HT1080 (cell line): ENCODE data around the gene C12orf57. TPM values are rescaled to one million over a fixed set of nuclear protein-coding genes. Genes with fewer than 3 reads are reported as not detected.

Source experiments
- DNase-seq: peaks from one replicate; pipeline ENCODE4 v3.0.0-alpha.2; 2015; ENCODE audit warnings: low read depth
- small RNA-seq: library from RNA; depleted of rRNA; stranded (forward); fragments of <200 nt; gene quantifications from one replicate; pipeline ENCODE3, GENCODE V24; 2014
- total RNA-seq: library from RNA; depleted of rRNA; stranded (reverse); fragments of >200 nt; shearing (Covaris generic); gene quantifications from 2 replicates; pipeline ENCODE4 v1.2.3, GENCODE V29; 2014; rRNA removed

The C12orf57 gene
- total RNA-seq, 1 experiment from 2014 or later = 127 TPM

GRCh38 chr12:6987956-6988553, 44.2 kb downstream of the C12orf57 start:
- DNase-seq = no peak

Small RNAs within 50 kb of the gene (small RNA-seq; reads per million reads assigned to genes)
- gene MIR141 = 0.07 reads per million
- not detected for gene MIR200C
- not detected for gene RNU7-1
- 2.4 reads per million, percentile 84 among the genes with 10 or more reads in this experiment for gene SCARNA12

Other genes starting within 250 kb of the C12orf57 start
- gene PIANP, start 243.2 kb upstream of the C12orf57 start, total RNA-seq = 0.45 TPM in 1 of 2 replicates, not detected in the other
- 97.5 and 97.6 TPM in 2 replicates for gene COPS7A, start 220.0 kb upstream of the C12orf57 start, total RNA-seq
- gene MLF2, start 190.9 kb upstream of the C12orf57 start, total RNA-seq = 283 and 297 TPM in 2 replicates
- 105 and 148 TPM in 2 replicates for gene PTMS, start 177.7 kb upstream of the C12orf57 start, total RNA-seq
- gene LAG3, start 171.5 kb upstream of the C12orf57 start, total RNA-seq = 0.20 and 2.0 TPM in 2 replicates
- gene CD4, start 154.5 kb upstream of the C12orf57 start, total RNA-seq = 0.10 TPM in 1 of 2 replicates, not detected in the other
- gene GPR162, start 122.2 kb upstream of the C12orf57 start, total RNA-seq = 7.2 and 8.7 TPM in 2 replicates
- gene P3H3, start 115.6 kb upstream of the C12orf57 start, total RNA-seq = 31.5 and 31.7 TPM in 2 replicates
- gene GNB3, start 103.1 kb upstream of the C12orf57 start, total RNA-seq = 1.5 and 1.6 TPM in 2 replicates
- 129 and 190 TPM in 2 replicates for gene CDCA3, start 92.7 kb upstream of the C12orf57 start, total RNA-seq
- 109 and 112 TPM in 2 replicates for gene USP5, start 91.9 kb upstream of the C12orf57 start, total RNA-seq
- 1,401 and 1,471 TPM in 2 replicates for gene TPI1, start 76.5 kb upstream of the C12orf57 start, total RNA-seq
- gene SPSB2, start 70.7 kb upstream of the C12orf57 start, total RNA-seq = 15.7 and 20.0 TPM in 2 replicates
- 3.5 and 3.6 TPM in 2 replicates for gene LRRC23, start 39.2 kb upstream of the C12orf57 start, total RNA-seq
- gene ENO2, start 29.4 kb upstream of the C12orf57 start, total RNA-seq = 13.4 and 26.3 TPM in 2 replicates
- 6.6 and 11.6 TPM in 2 replicates for gene ATN1, start 16.1 kb upstream of the C12orf57 start, total RNA-seq
- not detected in 2 replicates for gene RNU7-1, start 206 bp upstream of the C12orf57 start, total RNA-seq
- gene PTPN6, start 7.3 kb downstream of the C12orf57 start, total RNA-seq = 0.05 and 0.37 TPM in 2 replicates
- gene PHB2, start 26.6 kb downstream of the C12orf57 start, total RNA-seq = 647 and 649 TPM in 2 replicates
- gene EMG1, start 26.9 kb downstream of the C12orf57 start, total RNA-seq = 107 and 122 TPM in 2 replicates
- gene LPCAT3, start 74.5 kb downstream of the C12orf57 start, total RNA-seq = 8.0 and 9.6 TPM in 2 replicates
- gene C1S, start 116.7 kb downstream of the C12orf57 start, total RNA-seq = 1.8 and 3.3 TPM in 2 replicates
- 1.3 and 2.3 TPM in 2 replicates for gene C1R, start 148.4 kb downstream of the C12orf57 start, total RNA-seq
- gene C1RL, start 165.2 kb downstream of the C12orf57 start, total RNA-seq = 18.0 and 20.3 TPM in 2 replicates
- not detected in 2 replicates for gene RBP5, start 184.9 kb downstream of the C12orf57 start, total RNA-seq
- 7.7 and 14.0 TPM in 2 replicates for gene CLSTN3, start 186.3 kb downstream of the C12orf57 start, total RNA-seq
- 20.5 and 22.1 TPM in 2 replicates for gene PEX5, start 245.7 kb downstream of the C12orf57 start, total RNA-seq